ENCODE measurements around the gene HES2.

The HES2 gene

DNA sequence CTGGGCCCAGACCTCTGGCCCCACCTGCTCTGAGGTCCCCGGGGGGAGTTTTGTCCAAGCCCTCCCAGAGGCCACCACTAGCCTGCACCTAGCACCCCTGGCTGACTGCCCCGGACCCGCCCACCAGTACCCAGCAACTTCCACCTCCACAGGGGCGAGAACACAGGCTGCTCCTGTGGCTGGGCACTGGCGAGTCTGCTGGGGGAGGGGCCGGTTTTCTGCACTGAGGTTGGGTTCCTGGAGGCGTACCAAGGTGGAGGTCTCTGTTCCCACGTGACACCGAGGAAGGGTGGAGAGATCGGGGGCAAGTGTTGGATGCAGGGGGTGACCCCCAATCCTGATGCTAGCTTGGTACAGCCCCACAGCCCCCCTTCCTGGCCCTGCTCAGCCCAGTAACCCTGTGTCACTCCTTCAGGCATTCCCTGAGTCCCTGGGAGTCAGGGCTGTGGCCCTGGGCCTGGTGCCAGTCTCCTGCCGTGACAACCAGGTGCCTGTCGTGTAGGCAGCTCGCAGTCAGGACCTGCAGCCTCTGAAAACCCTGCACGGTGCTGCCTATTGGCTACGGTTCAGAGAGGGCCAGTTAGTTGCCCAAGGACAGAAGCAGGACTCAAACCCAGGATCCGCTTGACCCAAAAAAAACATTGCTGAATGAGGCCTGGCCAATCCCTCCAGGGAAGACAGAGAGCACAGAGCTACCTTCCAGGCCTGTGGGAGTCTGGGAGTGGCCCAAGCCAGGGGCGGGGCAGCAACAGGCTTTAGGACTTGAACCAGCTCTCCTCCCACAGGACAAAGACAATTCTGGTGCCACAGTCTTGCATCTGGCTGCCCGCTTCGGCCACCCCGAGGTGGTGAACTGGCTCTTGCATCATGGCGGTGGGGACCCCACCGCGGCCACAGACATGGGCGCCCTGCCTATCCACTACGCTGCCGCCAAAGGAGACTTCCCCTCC is 8.0 kb upstream of the HES2 start:
- no peak for TF ChIP-seq CTCF (IDR thresholded peaks at IDR 0.05; ENCODE audit: borderline replicate concordance, control extremely low read depth, extremely low read depth, insufficient read depth, missing control alignments)
- DNase-seq (ENCODE audit: low spot score), result no peak
- in situ Hi-C loops (cut with MboI; ENCODE audit: low sequenced_read_pairs, unreplicated experiment), result no loop called here

GRCh38 chr1:6426972-6427350 is 7.2 kb upstream of the HES2 start:
- in situ Hi-C loops (cut with MboI; ENCODE audit: low sequenced_read_pairs, unreplicated experiment), result no loop called here
- no peak for DNase-seq (ENCODE audit: low spot score)
- TF ChIP-seq CTCF (IDR thresholded peaks at IDR 0.05; ENCODE audit: borderline replicate concordance, control extremely low read depth, extremely low read depth, insufficient read depth, missing control alignments), result no peak

GRCh38 chr1:6426277-6426971 is 6.7 kb upstream of the HES2 start:
- in situ Hi-C loops (cut with MboI; ENCODE audit: low sequenced_read_pairs, unreplicated experiment), result no loop called here
- no peak for TF ChIP-seq CTCF (IDR thresholded peaks at IDR 0.05; ENCODE audit: borderline replicate concordance, control extremely low read depth, extremely low read depth, insufficient read depth, missing control alignments)
- DNase-seq (ENCODE audit: low spot score), result no peak

DNA sequence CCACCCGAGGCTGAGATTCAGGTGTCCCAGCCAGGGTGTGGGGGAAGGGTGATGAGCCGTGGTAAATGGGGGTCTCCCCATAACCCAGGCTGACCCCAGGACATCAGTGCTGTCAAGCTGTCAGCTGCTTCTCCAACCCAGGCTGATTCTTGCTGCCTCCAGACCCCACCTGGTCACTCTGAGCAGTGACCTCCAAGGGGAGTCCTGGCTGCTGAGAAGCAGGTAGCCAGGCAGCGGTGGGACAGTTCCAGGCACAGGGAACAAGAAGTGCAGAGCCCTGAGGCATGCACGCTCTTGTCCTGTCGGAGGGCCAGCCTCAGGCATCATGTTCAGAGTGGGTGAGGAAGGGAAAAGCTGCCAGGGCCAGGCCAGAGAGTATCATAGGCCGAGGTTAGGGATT is 5.9 kb upstream of the HES2 start:
- TF ChIP-seq CTCF (IDR thresholded peaks at IDR 0.05; ENCODE audit: borderline replicate concordance, control extremely low read depth, extremely low read depth, insufficient read depth, missing control alignments), result no peak
- no peak for DNase-seq (ENCODE audit: low spot score)
- in situ Hi-C loops (cut with MboI; ENCODE audit: low sequenced_read_pairs, unreplicated experiment), result no loop called here

DNA sequence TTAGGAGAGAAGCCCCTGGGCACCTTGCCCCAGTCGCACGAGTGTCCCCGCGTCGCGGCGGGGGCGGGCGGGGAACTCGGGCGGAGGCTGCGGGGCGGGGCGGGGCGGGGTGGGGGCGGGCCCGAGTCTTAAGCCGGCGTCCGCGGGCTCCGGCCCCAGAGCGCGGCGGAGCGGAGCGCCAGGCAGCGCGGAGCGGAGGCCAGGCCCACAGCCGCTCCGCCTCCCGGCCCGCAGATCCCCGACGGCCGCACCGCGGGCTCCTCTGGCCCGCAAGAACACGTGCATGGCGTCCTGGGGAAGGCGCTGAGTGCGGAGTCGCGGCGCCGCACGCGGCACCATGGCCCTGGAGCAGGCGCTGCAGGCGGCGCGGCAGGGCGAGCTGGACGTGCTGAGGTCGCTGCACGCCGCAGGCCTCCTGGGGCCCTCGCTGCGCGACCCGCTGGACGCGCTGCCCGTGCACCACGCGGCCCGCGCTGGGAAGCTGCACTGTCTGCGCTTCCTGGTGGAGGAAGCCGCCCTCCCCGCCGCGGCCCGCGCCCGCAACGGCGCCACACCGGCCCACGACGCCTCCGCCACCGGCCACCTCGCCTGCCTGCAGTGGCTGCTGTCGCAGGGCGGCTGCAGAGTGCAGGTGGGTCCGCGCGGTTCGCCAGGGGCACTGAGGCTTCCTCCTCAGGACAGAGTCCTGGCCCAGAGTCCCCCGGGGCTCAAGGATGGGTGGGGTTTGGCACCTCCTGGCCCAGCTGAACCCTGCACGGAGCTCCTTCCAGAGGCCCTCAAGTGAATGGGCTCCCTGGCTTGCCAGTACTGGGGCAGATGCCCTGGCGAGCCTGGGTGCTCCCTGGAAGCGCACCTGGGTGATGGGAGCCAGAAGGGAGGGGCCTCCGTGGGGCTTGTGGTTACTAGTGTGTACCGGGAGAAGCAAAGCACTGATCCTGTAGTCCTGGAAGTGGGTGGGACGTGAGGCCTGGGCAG is 5.2 kb upstream of the HES2 start, which contains the start of gene ESPN:
TSS of gene ESPN (plus strand) at position 158 of the 975 bp plus-strand sequence. CDS start at position 338, 180 bp downstream.
- peak; percentile 78 for DNase-seq (ENCODE audit: low spot score)
- no peak for TF ChIP-seq CTCF (IDR thresholded peaks at IDR 0.05; ENCODE audit: borderline replicate concordance, control extremely low read depth, extremely low read depth, insufficient read depth, missing control alignments)
- in situ Hi-C loops (cut with MboI; ENCODE audit: low sequenced_read_pairs, unreplicated experiment), result no loop called here

Measured in GM13976 (cell line).